ENCODE results near the gene CHMP3. TPM values are rescaled to one million over a fixed set of nuclear protein-coding genes. Genes with fewer than 3 reads are reported as not detected.
"Not testable (repeated sequence)": the region's sequence is repeated elsewhere in the genome, so short reads cannot be mapped to it uniquely, and the experiment has no call there.

The CHMP3 gene
- total RNA-seq, 3 donors from 2014 or later: 149 to 203 (median 196) TPM

DNA sequence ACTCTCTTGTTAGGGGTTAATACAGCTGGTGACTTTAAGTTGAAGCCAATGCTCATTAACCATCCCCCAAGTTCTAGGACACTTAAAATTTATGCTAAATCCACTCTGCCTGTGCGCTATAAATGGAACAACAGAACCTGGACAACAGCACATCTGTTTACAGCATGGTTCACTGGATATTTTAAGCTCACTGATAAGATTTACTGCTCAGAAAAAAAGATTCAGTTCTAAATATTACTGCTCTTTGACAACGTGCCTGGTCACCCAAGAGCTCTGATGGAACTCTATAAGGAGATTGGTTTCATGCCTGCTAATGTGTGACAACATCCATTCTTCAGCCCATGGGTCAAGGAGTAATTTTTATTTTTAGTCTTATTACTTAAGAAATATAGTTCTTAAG, 32.9 kb upstream of the CHMP3 start:
- Histone ChIP-seq H3K4me1 (ENCODE audit: low read depth) (no peaks in the 10 kb centered on the region), H3K4me3 (no peak overlapping the region), H3K36me3 (ENCODE audit: low read depth) (no peaks in the 10 kb centered on the region), H3K9me3 (no peaks in the 10 kb centered on the region)
- DNase-seq: no peak
- TF ChIP-seq, protein P1, sequence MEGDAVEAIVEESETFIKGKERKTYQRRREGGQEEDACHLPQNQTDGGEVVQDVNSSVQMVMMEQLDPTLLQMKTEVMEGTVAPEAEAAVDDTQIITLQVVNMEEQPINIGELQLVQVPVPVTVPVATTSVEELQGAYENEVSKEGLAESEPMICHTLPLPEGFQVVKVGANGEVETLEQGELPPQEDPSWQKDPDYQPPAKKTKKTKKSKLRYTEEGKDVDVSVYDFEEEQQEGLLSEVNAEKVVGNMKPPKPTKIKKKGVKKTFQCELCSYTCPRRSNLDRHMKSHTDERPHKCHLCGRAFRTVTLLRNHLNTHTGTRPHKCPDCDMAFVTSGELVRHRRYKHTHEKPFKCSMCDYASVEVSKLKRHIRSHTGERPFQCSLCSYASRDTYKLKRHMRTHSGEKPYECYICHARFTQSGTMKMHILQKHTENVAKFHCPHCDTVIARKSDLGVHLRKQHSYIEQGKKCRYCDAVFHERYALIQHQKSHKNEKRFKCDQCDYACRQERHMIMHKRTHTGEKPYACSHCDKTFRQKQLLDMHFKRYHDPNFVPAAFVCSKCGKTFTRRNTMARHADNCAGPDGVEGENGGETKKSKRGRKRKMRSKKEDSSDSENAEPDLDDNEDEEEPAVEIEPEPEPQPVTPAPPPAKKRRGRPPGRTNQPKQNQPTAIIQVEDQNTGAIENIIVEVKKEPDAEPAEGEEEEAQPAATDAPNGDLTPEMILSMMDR (IDR thresholded peaks at IDR 0.05): no peak
- ATAC-seq: no peak
- intact Hi-C loops (cut with DNase I, micrococcal nuclease): no loop called here

DNA sequence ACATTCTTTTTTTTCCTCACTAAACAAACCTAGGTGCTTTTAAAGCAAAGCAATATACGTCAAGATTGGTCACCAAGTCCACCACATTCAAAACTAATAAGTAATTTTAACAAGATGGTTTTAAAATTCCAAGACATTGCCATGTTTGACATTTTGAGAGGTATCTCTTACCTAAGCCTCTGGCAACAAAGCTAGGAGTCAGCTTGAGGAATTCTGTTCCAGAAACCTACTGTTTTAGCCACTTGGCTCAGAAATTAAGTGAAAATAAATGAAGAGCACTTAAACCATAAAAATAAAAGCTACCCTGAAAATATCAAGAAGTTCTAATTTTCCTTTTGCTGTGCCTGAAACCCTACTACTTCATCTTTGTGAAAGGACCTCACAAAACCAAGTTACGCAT, 30.0 kb upstream of the CHMP3 start:
- no peak for DNase-seq
- H3K9me3 ChIP-seq: no peaks in the 10 kb centered on the region
- intact Hi-C loops (cut with DNase I, micrococcal nuclease): no loop called here
- TF ChIP-seq, protein P1 (IDR thresholded peaks at IDR 0.05): no peak
- no peak for ATAC-seq
- no peaks in the 10 kb centered on the region for H3K36me3 ChIP-seq (ENCODE audit: low read depth)
- H3K4me3 ChIP-seq: no peak overlapping the region
- no peaks in the 10 kb centered on the region for H3K4me1 ChIP-seq (ENCODE audit: low read depth)

DNA sequence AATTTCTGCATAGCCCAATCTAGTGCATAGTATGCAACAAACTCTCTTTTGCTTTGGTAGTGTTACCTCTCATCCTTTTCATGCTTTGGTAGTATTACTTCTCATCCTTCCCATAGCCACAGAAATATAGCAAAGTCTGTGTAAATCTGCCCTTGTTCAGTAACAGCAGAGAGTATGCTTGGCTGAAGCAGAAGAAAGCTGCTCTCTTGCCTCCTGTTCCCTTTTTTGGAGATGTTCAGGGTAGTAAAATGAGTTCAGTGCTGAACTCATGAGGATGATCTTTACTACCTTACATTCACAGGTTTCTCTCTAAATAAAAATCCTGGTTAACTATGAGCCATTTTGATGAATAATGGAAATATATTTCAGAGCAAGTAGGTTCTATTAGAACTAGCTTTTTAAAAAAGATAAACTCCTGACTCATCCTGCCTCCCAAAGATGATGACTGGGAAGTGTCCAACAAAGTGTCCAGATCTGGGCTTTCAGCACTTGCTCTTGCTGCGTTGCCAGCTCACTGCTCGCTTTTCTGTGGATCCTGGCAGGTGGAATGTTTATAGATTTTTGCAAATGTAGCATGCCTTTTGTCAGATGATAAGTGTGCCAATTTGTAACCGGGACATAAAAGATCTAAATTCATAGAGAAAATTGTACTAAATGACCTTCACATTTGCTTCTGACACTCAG, 29.4 kb upstream of the CHMP3 start:
- Histone ChIP-seq H3K4me3 (no peak overlapping the region), H3K4me1 (ENCODE audit: low read depth) (no peaks in the 10 kb centered on the region), H3K9me3 (no peaks in the 10 kb centered on the region), H3K36me3 (ENCODE audit: low read depth) (no peaks in the 10 kb centered on the region)
- no peak for ATAC-seq
- TF ChIP-seq, protein P1 (IDR thresholded peaks at IDR 0.05): no peak
- no peak for DNase-seq
- intact Hi-C loops (cut with DNase I, micrococcal nuclease): no loop called here

DNA sequence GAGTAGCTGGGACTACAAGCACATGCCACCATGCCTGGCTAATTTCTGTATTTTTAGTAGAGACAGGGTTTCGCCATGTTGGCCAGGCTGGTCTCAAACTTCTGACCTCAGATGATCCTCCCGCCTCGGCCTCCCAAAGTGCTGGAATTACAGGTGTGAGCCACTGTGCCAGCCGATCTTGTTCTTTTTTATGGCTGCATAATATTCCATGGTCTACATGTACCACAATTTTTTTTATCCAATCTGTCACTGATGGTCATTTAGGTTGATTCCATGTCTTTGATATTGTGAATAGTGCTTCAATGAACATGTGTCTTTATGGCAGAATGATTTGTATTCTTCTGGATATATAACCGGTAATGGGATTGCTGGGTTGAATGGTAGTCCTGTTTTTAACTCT, 26.5 kb upstream of the CHMP3 start:
- DNase-seq; ATAC-seq; H3K4me1 ChIP-seq (ENCODE audit: low read depth); H3K9me3 ChIP-seq; H3K36me3 ChIP-seq (ENCODE audit: low read depth); H3K4me3 ChIP-seq; intact Hi-C loops (cut with DNase I, micrococcal nuclease): not testable (repeated sequence)

DNA sequence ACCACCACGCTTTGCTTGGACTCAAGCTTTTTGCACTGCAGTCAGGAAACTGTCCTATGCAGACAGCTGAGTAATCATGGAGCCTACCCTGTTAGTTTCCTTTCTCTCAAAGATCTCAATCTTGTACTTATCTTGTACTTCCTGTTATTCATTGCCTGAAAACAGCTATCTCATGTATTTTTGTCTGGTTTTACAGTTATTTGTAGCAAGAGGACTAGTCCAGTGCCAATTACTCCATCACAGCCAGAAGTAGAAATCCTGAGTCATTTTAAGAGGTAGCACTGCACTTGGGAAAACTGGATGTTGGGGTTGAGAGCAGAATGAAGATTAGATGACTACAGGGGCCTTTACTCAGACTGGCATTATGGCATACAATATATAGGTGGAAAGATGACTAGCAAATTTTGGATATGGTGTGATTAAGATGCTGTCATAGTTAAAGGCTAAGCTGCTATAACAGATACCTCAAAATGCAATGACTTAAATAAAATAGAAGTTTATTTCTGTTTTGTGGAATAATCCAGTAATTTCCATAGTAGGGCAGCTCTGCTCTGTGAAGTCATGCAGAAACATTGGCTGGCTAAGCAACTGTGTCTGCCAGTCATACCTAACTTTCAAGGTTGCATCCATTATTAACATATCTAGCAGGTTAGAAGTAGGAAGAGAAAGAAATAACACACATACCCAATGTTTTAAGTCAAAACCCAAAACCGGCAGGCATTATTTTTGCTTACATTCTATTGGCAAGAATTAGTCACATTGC, 21.1 kb upstream of the CHMP3 start:
- Histone ChIP-seq H3K36me3 (ENCODE audit: low read depth) (no peaks in the 10 kb centered on the region), H3K4me1 (ENCODE audit: low read depth) (no peaks in the 10 kb centered on the region), H3K4me3 (no peak overlapping the region), H3K9me3 (no peaks in the 10 kb centered on the region)
- TF ChIP-seq, protein P1 (IDR thresholded peaks at IDR 0.05): no peak
- DNase-seq (no peak), ATAC-seq (peak; percentile 54)
- intact Hi-C loops (cut with DNase I, micrococcal nuclease): no loop called here

DNA sequence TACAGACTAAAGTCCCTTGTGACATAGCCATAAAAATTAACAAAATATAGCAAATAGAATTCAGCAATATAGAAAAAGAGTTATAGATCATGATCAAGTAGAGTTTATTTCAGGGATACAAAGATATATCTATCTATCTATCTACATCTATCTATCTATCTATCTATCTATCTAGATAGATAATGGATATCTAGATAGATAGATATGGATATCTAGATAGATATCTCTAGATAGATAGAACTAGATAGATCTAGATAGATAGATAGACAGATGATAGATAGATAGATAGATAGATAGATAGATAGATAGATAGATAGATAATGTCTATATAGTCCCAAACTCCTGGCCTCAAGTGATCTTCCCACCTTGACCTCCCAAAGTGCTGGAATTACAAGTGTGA, 17.3 kb upstream of the CHMP3 start:
- intact Hi-C loops (cut with DNase I, micrococcal nuclease): no loop called here
- no peaks in the 10 kb centered on the region for H3K36me3 ChIP-seq (ENCODE audit: low read depth)
- H3K4me3 ChIP-seq: no peak overlapping the region
- no peak for DNase-seq
- H3K9me3 ChIP-seq: no peaks in the 10 kb centered on the region
- no peak for ATAC-seq
- TF ChIP-seq, protein P1 (IDR thresholded peaks at IDR 0.05): no peak
- H3K4me1 ChIP-seq (ENCODE audit: low read depth): no peaks in the 10 kb centered on the region
